Measurements from ENCODE around the gene RASSF3.

Gene RASSF3

DNA sequence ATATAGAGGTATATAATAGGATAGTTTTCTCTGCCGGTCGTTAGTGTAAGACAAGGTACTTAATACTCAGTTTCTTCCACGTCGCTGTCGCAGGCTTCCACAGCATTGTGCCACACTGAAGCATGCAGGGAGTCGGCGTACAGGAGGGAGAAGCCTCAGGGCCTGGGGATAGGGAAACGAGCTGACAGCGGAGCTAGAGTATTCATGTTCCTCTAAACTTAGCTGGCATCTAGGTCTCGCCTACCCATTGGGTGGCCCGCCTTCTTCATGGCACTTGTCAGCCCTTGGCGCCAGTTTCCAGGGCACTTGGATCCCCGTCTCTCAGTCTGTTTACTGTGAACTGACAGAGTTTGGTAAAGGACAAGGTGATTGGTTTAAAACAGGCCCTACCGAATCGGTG, 75.3 kb downstream of the RASSF3 start:
- Histone ChIP-seq H3K4me2 (ENCODE audit: low read length) (no peak overlapping the region), H3K79me2 (ENCODE audit: insufficient read depth, low read length) (no peaks in the 10 kb centered on the region), H3K9me2 (ENCODE audit: low read depth, low read length) (no peaks in the 10 kb centered on the region), H3K4me3 (ENCODE audit: low read depth, low read length, poor library complexity, severe bottlenecking) (no peak overlapping the region), H4K20me1 (ENCODE audit: insufficient read depth, low read length) (no peaks in the 10 kb centered on the region), H3K4me1 (ENCODE audit: insufficient read depth, low read length, severe bottlenecking) (no peaks in the 10 kb centered on the region), H3K27ac (ENCODE audit: low read depth, low read length, poor library complexity, severe bottlenecking) (no peak overlapping the region), H3K9me3 (ENCODE audit: low read length) (no peaks in the 10 kb centered on the region), H3F3A (ENCODE audit: insufficient read depth, low read length) (no peaks in the 10 kb centered on the region), H3K27me3 (ENCODE audit: insufficient read depth, low read length) (no peaks in the 10 kb centered on the region), H3K9ac (ENCODE audit: low read length) (no peak overlapping the region), H2AFZ (ENCODE audit: low read length) (no peak overlapping the region), H3K36me3 (ENCODE audit: insufficient read depth, low read length) (peaks cover 40% of the 10 kb centered on the region)
- no peak for TF ChIP-seq EZH2 (IDR thresholded peaks at IDR 0.05; ENCODE audit: borderline replicate concordance, low read length)
- no peak for TF ChIP-seq CTCF (IDR thresholded peaks at IDR 0.05; ENCODE audit: low read length)

DNA sequence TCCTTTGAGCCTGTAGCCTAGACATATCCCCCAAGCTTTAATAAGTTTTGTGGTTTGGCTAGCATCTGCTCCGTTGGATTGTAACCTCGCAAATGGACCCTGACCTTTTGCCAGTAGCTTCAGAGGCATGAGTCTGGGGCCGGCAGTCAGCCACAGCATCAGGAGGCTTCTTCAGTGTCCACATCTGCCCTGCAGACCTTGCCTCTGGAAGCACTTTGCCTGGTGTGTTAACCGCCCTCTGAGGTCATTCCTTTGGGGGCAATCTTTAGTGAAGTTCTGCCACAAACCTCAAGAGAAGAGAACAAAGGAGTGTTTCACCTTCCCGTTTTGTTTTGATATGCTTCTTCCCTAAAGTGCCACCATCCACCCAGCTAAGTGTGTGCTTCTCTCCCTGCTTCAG, 77.5 kb downstream of the RASSF3 start:
- Histone ChIP-seq H3K27me3 (ENCODE audit: insufficient read depth, low read length) (no peaks in the 10 kb centered on the region), H3K79me2 (ENCODE audit: insufficient read depth, low read length) (no peaks in the 10 kb centered on the region), H3K9me2 (ENCODE audit: low read depth, low read length) (no peaks in the 10 kb centered on the region), H3K27ac (ENCODE audit: low read depth, low read length, poor library complexity, severe bottlenecking) (no peak overlapping the region), H3F3A (ENCODE audit: insufficient read depth, low read length) (no peaks in the 10 kb centered on the region), H3K9me3 (ENCODE audit: low read length) (no peaks in the 10 kb centered on the region), H3K4me2 (ENCODE audit: low read length) (no peak overlapping the region), H3K4me1 (ENCODE audit: insufficient read depth, low read length, severe bottlenecking) (no peaks in the 10 kb centered on the region), H3K36me3 (ENCODE audit: insufficient read depth, low read length) (peaks cover 43% of the 10 kb centered on the region), H3K4me3 (ENCODE audit: low read depth, low read length, poor library complexity, severe bottlenecking) (no peak overlapping the region), H3K9ac (ENCODE audit: low read length) (no peak overlapping the region), H2AFZ (ENCODE audit: low read length) (no peak overlapping the region), H4K20me1 (ENCODE audit: insufficient read depth, low read length) (no peaks in the 10 kb centered on the region)
- no peak for TF ChIP-seq CTCF (IDR thresholded peaks at IDR 0.05; ENCODE audit: low read length)
- TF ChIP-seq EZH2 (IDR thresholded peaks at IDR 0.05; ENCODE audit: borderline replicate concordance, low read length) = no peak

DNA sequence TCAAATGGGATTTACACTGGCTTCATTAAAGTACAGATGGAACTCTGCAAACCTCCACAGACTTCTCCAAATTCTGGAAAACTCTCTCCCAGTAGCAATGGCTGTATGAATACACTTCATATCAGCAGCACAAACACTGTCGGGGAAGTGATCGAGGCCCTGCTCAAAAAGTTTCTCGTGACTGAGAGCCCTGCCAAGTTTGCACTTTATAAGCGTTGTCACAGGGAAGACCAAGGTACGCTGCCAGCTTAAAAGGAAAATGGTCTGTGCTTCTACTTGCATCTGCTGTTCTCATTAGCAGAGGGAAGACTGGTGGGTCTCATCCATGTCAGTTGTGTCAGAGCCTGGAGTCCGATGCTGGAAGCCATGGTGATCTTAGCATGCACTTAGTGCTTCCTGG, 77.9 kb downstream of the RASSF3 start:
- no peaks in the 10 kb centered on the region for H3K4me1 ChIP-seq (ENCODE audit: insufficient read depth, low read length, severe bottlenecking)
- H3K4me3 ChIP-seq (ENCODE audit: low read depth, low read length, poor library complexity, severe bottlenecking) = no peak overlapping the region
- no peaks in the 10 kb centered on the region for H3K27me3 ChIP-seq (ENCODE audit: insufficient read depth, low read length)
- H3K36me3 ChIP-seq (ENCODE audit: insufficient read depth, low read length) = peaks cover 43% of the 10 kb centered on the region
- H3K27ac ChIP-seq (ENCODE audit: low read depth, low read length, poor library complexity, severe bottlenecking) = no peak overlapping the region
- no peaks in the 10 kb centered on the region for H3K9me2 ChIP-seq (ENCODE audit: low read depth, low read length)
- no peaks in the 10 kb centered on the region for H3F3A ChIP-seq (ENCODE audit: insufficient read depth, low read length)
- H3K4me2 ChIP-seq (ENCODE audit: low read length) = no peak overlapping the region
- H3K79me2 ChIP-seq (ENCODE audit: insufficient read depth, low read length) = no peaks in the 10 kb centered on the region
- no peak overlapping the region for H3K9ac ChIP-seq (ENCODE audit: low read length)
- H4K20me1 ChIP-seq (ENCODE audit: insufficient read depth, low read length) = no peaks in the 10 kb centered on the region
- no peaks in the 10 kb centered on the region for H3K9me3 ChIP-seq (ENCODE audit: low read length)
- H2AFZ ChIP-seq (ENCODE audit: low read length) = no peak overlapping the region
- TF ChIP-seq CTCF (IDR thresholded peaks at IDR 0.05; ENCODE audit: low read length) (no peak), EZH2 (IDR thresholded peaks at IDR 0.05; ENCODE audit: borderline replicate concordance, low read length) (no peak)
